Measurements from ENCODE around the gene MKKS. TPM values are rescaled to one million over a fixed set of nuclear protein-coding genes. Genes with fewer than 3 reads are reported as not detected.

MKKS gene
- total RNA-seq = 10 to 100 TPM in 2 of 5 experiments, 1 to 10 TPM in 3; 4.5 to 16.5 (median 9.8) TPM
- 10 to 100 TPM; 36.4 to 38.6 TPM for polyA plus RNA-seq
- total RNA-seq = 7.5 reads per million, percentile 31 among the genes with 10 or more reads in this experiment

GRCh38 chr20:10433623-10434466 lies at the start of gene MKKS:
MKKS (minus strand) TSS chr20:10434222; CDS start chr20:10413514, 20,708 bp downstream.
- ChIA-PET POLR2A (interaction anchor here (1.2 to 1.7 kb wide), 7 partner anchors 9 to 399 kb away, joined by 3 to 9 read pairs (median 4); partner anchors contain the start of gene ANKEF1), CTCF (interaction anchor here (1.2 to 2.3 kb wide), 2 partner anchors 7 to 9 kb away, joined by 3 to 7 read pairs; no protein-coding TSS in a partner anchor)
- intact Hi-C loops (cut with micrococcal nuclease) = loop anchor here (1.0 to 5.0 kb wide), 8 partner anchors 13 to 1458 kb away; no protein-coding TSS in a partner anchor
- peak within 1 kb of the TSS; percentile 99 for H3K4me3 ChIP-seq (ENCODE audit: low read length)
- no peaks in the 10 kb centered on the region for H3K27me3 ChIP-seq (ENCODE audit: control insufficient read depth in 2 of 2, insufficient read depth in 2 of 2, low read length in 2 of 2)
- peaks cover 0 to 4% of the 10 kb centered on the region in 2 donors for H3K4me1 ChIP-seq (ENCODE audit: control insufficient read depth in 2 of 2, insufficient read depth in 2 of 2, low read length in 2 of 2)
- ATAC-seq = peak; percentile 84
- H3K27me3 Mint-ChIP-seq = no peaks in the 10 kb centered on the region
- peak within 1 kb of the TSS; percentile 90 to 99 (median 97) for H3K27ac Mint-ChIP-seq
- DNase-seq = peak; percentile 77 to 91 (median 86)
- no peaks in the 10 kb centered on the region for H3K9me3 ChIP-seq (ENCODE audit: control insufficient read depth in 2 of 3, low read length in 3 of 3)
- peak within 1 kb of the TSS; percentile 89 to 99 (median 96) for H3K4me3 Mint-ChIP-seq
- peaks cover 36 to 70% (median 57%) of the 10 kb centered on the region in 7 donors for H3K4me1 Mint-ChIP-seq
- H3K36me3 Mint-ChIP-seq = peaks cover 0 to 2% (median 0%) of the 10 kb centered on the region in 5 donors
- no peaks in the 10 kb centered on the region for H3K36me3 ChIP-seq (ENCODE audit: control insufficient read depth in 2 of 3, insufficient read depth in 3 of 3, low read length in 3 of 3)
- peak within 1 kb of the TSS; percentile 82 for H3K27ac ChIP-seq (ENCODE audit: low read depth, low read length)
- no peaks in the 10 kb centered on the region for H3K9me3 Mint-ChIP-seq

- ChIA-PET POLR2A (no interaction called here), CTCF (no interaction called here)
- Histone ChIP-seq H3K9me3 (ENCODE audit: control insufficient read depth in 2 of 3, low read length in 3 of 3) (no peaks in the 10 kb centered on the region), H3K27me3 (ENCODE audit: control insufficient read depth in 2 of 2, insufficient read depth in 2 of 2, low read length in 2 of 2) (no peaks in the 10 kb centered on the region), H3K27ac (ENCODE audit: low read depth, low read length) (no peak overlapping the region), H3K4me3 (ENCODE audit: low read length) (no peak overlapping the region), H3K36me3 (ENCODE audit: control insufficient read depth in 2 of 3, insufficient read depth in 3 of 3, low read length in 3 of 3) (no peaks in the 10 kb centered on the region), H3K4me1 (ENCODE audit: control insufficient read depth in 2 of 2, insufficient read depth in 2 of 2, low read length in 2 of 2) (no peaks in the 10 kb centered on the region)
- intact Hi-C loops (cut with micrococcal nuclease) = no loop called here
- Mint-ChIP-seq H3K27me3 (no peaks in the 10 kb centered on the region), H3K27ac (no peak overlapping the region), H3K9me3 (no peaks in the 10 kb centered on the region), H3K4me3 (no peak overlapping the region), H3K4me1 (peaks cover 0 to 16% (median 0%) of the 10 kb centered on the region in 7 donors), H3K36me3 (peaks cover 0 to 15% (median 0%) of the 10 kb centered on the region in 5 donors)
- no peak for ATAC-seq
- no peak for DNase-seq
Observed at GRCh38 chr20:10483691-10484090, 49.7 kb upstream of the MKKS start.

GRCh38 chr20:10481676-10482075 lies 47.7 kb upstream of the MKKS start:
- H3K9me3 Mint-ChIP-seq = no peaks in the 10 kb centered on the region
- ATAC-seq (no peak), DNase-seq (no peak)
- H3K4me3 Mint-ChIP-seq = no peak overlapping the region
- no peaks in the 10 kb centered on the region for H3K27me3 Mint-ChIP-seq
- CTCF ChIA-PET = no interaction called here
- H3K27ac Mint-ChIP-seq = no peak overlapping the region
- H3K36me3 Mint-ChIP-seq = peaks cover 0 to 14% (median 2%) of the 10 kb centered on the region in 5 donors
- POLR2A ChIA-PET = no interaction called here
- Histone ChIP-seq H3K9me3 (ENCODE audit: control insufficient read depth in 2 of 3, low read length in 3 of 3) (no peaks in the 10 kb centered on the region), H3K36me3 (ENCODE audit: control insufficient read depth in 2 of 3, insufficient read depth in 3 of 3, low read length in 3 of 3) (no peaks in the 10 kb centered on the region), H3K27me3 (ENCODE audit: control insufficient read depth in 2 of 2, insufficient read depth in 2 of 2, low read length in 2 of 2) (no peaks in the 10 kb centered on the region), H3K4me1 (ENCODE audit: control insufficient read depth in 2 of 2, insufficient read depth in 2 of 2, low read length in 2 of 2) (no peaks in the 10 kb centered on the region), H3K4me3 (ENCODE audit: low read length) (no peak overlapping the region), H3K27ac (ENCODE audit: low read depth, low read length) (no peak overlapping the region)
- H3K4me1 Mint-ChIP-seq = peaks cover 0 to 10% (median 0%) of the 10 kb centered on the region in 7 donors
- intact Hi-C loops (cut with micrococcal nuclease) = no loop called here

- POLR2A ChIA-PET = no interaction called here
- Histone ChIP-seq H3K27me3 (ENCODE audit: control insufficient read depth in 2 of 2, insufficient read depth in 2 of 2, low read length in 2 of 2) (no peaks in the 10 kb centered on the region), H3K27ac (ENCODE audit: low read depth, low read length) (no peak overlapping the region), H3K4me1 (ENCODE audit: control insufficient read depth in 2 of 2, insufficient read depth in 2 of 2, low read length in 2 of 2) (no peaks in the 10 kb centered on the region), H3K4me3 (ENCODE audit: low read length) (no peak overlapping the region), H3K36me3 (ENCODE audit: control insufficient read depth in 2 of 3, insufficient read depth in 3 of 3, low read length in 3 of 3) (no peaks in the 10 kb centered on the region), H3K9me3 (ENCODE audit: control insufficient read depth in 2 of 3, low read length in 3 of 3) (no peaks in the 10 kb centered on the region)
- CTCF ChIA-PET = no interaction called here
- no peaks in the 10 kb centered on the region for H3K27me3 Mint-ChIP-seq
- peaks cover 0 to 7% (median 0%) of the 10 kb centered on the region in 5 donors for H3K36me3 Mint-ChIP-seq
- H3K27ac Mint-ChIP-seq = no peak overlapping the region
- no peak overlapping the region for H3K4me3 Mint-ChIP-seq
- intact Hi-C loops (cut with micrococcal nuclease) = no loop called here
- H3K4me1 Mint-ChIP-seq = peaks cover 11 to 19% (median 12%) of the 10 kb centered on the region in 7 donors
- H3K9me3 Mint-ChIP-seq = no peaks in the 10 kb centered on the region
- ATAC-seq = no peak
- no peak for DNase-seq
Observed at GRCh38 chr20:10478930-10479329, 44.9 kb upstream of the MKKS start.

GRCh38 chr20:10478205-10478604 lies 44.2 kb upstream of the MKKS start:
- Histone ChIP-seq H3K36me3 (ENCODE audit: control insufficient read depth in 2 of 3, insufficient read depth in 3 of 3, low read length in 3 of 3) (no peaks in the 10 kb centered on the region), H3K27me3 (ENCODE audit: control insufficient read depth in 2 of 2, insufficient read depth in 2 of 2, low read length in 2 of 2) (no peaks in the 10 kb centered on the region), H3K27ac (ENCODE audit: low read depth, low read length) (no peak overlapping the region), H3K4me3 (ENCODE audit: low read length) (no peak overlapping the region), H3K4me1 (ENCODE audit: control insufficient read depth in 2 of 2, insufficient read depth in 2 of 2, low read length in 2 of 2) (no peaks in the 10 kb centered on the region), H3K9me3 (ENCODE audit: control insufficient read depth in 2 of 3, low read length in 3 of 3) (no peaks in the 10 kb centered on the region)
- ChIA-PET POLR2A (interaction anchor here (0.7 kb wide), 1 partner anchor 42 kb away, joined by 3 read pairs; no protein-coding TSS in a partner anchor), CTCF (no interaction called here)
- intact Hi-C loops (cut with micrococcal nuclease) = no loop called here
- H3K9me3 Mint-ChIP-seq = no peaks in the 10 kb centered on the region
- H3K36me3 Mint-ChIP-seq = peaks cover 0 to 7% (median 0%) of the 10 kb centered on the region in 5 donors
- no peaks in the 10 kb centered on the region for H3K27me3 Mint-ChIP-seq
- H3K27ac Mint-ChIP-seq = no peak overlapping the region
- ATAC-seq (no peak), DNase-seq (no peak)
- H3K4me3 Mint-ChIP-seq = no peak overlapping the region
- peaks cover 11 to 19% (median 12%) of the 10 kb centered on the region in 7 donors for H3K4me1 Mint-ChIP-seq

- no peaks in the 10 kb centered on the region for H3K9me3 ChIP-seq (ENCODE audit: control insufficient read depth in 2 of 3, low read length in 3 of 3)
- no peaks in the 10 kb centered on the region for H3K4me1 ChIP-seq (ENCODE audit: control insufficient read depth in 2 of 2, insufficient read depth in 2 of 2, low read length in 2 of 2)
- H3K27ac ChIP-seq (ENCODE audit: low read depth, low read length) = no peak overlapping the region
- ATAC-seq (peak; percentile 73), DNase-seq (no peak)
- Mint-ChIP-seq H3K4me1 (peaks cover 9 to 19% (median 12%) of the 10 kb centered on the region in 7 donors), H3K36me3 (peaks cover 0 to 14% (median 5%) of the 10 kb centered on the region in 5 donors), H3K4me3 (no peak overlapping the region), H3K27me3 (no peaks in the 10 kb centered on the region), H3K27ac (no peak overlapping the region), H3K9me3 (no peaks in the 10 kb centered on the region)
- CTCF ChIA-PET = no interaction called here
- intact Hi-C loops (cut with micrococcal nuclease) = no loop called here
- no peak overlapping the region for H3K4me3 ChIP-seq (ENCODE audit: low read length)
- no peaks in the 10 kb centered on the region for H3K36me3 ChIP-seq (ENCODE audit: control insufficient read depth in 2 of 3, insufficient read depth in 3 of 3, low read length in 3 of 3)
- H3K27me3 ChIP-seq (ENCODE audit: control insufficient read depth in 2 of 2, insufficient read depth in 2 of 2, low read length in 2 of 2) = no peaks in the 10 kb centered on the region
- POLR2A ChIA-PET = no interaction called here
Observed at GRCh38 chr20:10476319-10476724, 42.3 kb upstream of the MKKS start.

Measured in naive thymus-derived CD4-positive, alpha-beta T cell (primary cell).